Endothelial cell (in vitro differentiated cells): ENCODE data around the gene KRT14. TPM values are rescaled to one million over a fixed set of nuclear protein-coding genes. Genes with fewer than 3 reads are reported as not detected.
"Not testable (repeated sequence)": the region's sequence is repeated elsewhere in the genome, so short reads cannot be mapped to it uniquely, and the experiment has no call there.

Experiments
- DNase-seq: peaks from one replicate; pipeline ENCODE4 v3.0.0; 2021; ENCODE audit warnings: low spot score
- H3K27ac Mint-ChIP-seq: one replicate; pipeline ENCODE4 v1.8.0; 2021; ENCODE audit warnings: mixed read lengths, inconsistent platforms; ENCODE audit not compliant: unreplicated experiment
- H3K27me3 Mint-ChIP-seq: one replicate; pipeline ENCODE4 v1.8.0; 2021; ENCODE audit warnings: mild to moderate bottlenecking, moderate library complexity, mixed read lengths, inconsistent platforms; ENCODE audit not compliant: unreplicated experiment
- H3K36me3 Mint-ChIP-seq: one replicate; pipeline ENCODE4 v1.8.0; 2021; ENCODE audit warnings: mild to moderate bottlenecking, low read depth, mixed read lengths, inconsistent platforms; ENCODE audit not compliant: unreplicated experiment
- H3K4me1 Mint-ChIP-seq: one replicate; pipeline ENCODE4 v1.8.0; 2021; ENCODE audit warnings: mild to moderate bottlenecking, mixed read lengths, inconsistent platforms; ENCODE audit not compliant: unreplicated experiment
- H3K4me3 Mint-ChIP-seq: one replicate; pipeline ENCODE4 v1.8.0; 2021; ENCODE audit warnings: mild to moderate bottlenecking, mixed read lengths, inconsistent platforms; ENCODE audit not compliant: unreplicated experiment
- H3K9me3 Mint-ChIP-seq: one replicate; pipeline ENCODE4 v1.8.0; 2021; ENCODE audit warnings: mixed read lengths, inconsistent platforms; ENCODE audit not compliant: unreplicated experiment
- total RNA-seq: library from RNA; stranded (reverse); fragmentation: NEBNext Ultra II Directional; extraction: Animal tissue kit (Norgen Biotek cat#: 25700); gene quantifications from one replicate; pipeline ENCODE4 v1.2.1, GENCODE V29; 2021; ENCODE audit not compliant: unreplicated experiment
- TF ChIP-seq, protein P1 (sequence below): fragments of 200-600 bp; sonication (generic); IDR thresholded peaks from one replicate; pipeline ENCODE4 v1.5.0; 2021; ENCODE audit warnings: antibody characterized with exemption; ENCODE audit not compliant: unreplicated experiment

The KRT14 gene
- total RNA-seq, 1 donor from 2014 or later = not detected

DNA sequence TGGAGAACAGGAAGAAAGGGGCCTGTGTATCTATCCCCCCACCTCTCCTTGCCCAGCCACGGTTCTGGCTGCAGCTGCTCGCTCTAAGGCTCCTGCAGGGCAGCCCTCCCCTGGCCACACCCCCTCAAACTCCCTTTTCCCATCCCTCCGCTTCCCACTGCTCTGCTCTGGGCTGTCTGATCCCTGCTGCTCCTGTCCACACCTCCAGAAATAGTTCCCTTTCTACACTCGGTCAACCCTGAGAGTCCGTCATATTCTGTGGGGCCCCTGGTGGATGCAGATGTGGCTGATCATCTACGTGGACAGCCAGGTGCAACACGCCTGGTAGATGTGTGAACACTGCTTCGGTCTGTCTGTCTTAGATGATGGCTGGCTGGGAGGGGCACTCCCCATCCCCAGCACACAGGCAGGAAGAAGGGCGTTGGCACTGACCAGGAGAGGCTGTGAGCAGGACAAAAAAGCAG is 39.3 kb downstream of the KRT14 start:
- Mint-ChIP-seq H3K9me3 (no peaks in the 10 kb centered on the region), H3K4me3 (no peak overlapping the region), H3K36me3 (no peaks in the 10 kb centered on the region), H3K4me1 (peaks cover 3% of the 10 kb centered on the region), H3K27me3 (peaks cover 8% of the 10 kb centered on the region), H3K27ac (no peak overlapping the region)
- no peak for DNase-seq
- TF ChIP-seq, protein P1, sequence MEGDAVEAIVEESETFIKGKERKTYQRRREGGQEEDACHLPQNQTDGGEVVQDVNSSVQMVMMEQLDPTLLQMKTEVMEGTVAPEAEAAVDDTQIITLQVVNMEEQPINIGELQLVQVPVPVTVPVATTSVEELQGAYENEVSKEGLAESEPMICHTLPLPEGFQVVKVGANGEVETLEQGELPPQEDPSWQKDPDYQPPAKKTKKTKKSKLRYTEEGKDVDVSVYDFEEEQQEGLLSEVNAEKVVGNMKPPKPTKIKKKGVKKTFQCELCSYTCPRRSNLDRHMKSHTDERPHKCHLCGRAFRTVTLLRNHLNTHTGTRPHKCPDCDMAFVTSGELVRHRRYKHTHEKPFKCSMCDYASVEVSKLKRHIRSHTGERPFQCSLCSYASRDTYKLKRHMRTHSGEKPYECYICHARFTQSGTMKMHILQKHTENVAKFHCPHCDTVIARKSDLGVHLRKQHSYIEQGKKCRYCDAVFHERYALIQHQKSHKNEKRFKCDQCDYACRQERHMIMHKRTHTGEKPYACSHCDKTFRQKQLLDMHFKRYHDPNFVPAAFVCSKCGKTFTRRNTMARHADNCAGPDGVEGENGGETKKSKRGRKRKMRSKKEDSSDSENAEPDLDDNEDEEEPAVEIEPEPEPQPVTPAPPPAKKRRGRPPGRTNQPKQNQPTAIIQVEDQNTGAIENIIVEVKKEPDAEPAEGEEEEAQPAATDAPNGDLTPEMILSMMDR = no peak

DNA sequence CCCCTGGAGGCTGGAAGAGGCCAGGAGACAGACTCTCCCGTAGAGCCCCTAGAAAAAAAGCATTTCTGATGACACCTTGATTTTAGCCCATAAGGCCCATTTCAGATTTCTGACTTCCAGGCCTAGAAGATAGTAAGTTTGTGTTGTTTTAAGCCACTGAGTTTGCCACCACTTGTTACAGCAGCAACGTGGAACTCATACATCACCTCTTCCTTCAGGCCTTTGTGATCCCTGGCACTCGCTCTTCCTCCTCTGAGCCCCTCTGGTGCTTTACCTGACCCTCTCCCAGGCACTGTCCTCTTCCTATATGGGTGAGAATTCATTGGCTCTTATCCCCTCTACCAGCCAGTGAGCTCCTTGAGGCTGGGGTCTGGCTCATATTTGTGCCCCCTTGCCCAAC is 39.9 kb downstream of the KRT14 start:
- Mint-ChIP-seq H3K27ac (no peak overlapping the region), H3K4me1 (peaks cover 3% of the 10 kb centered on the region), H3K27me3 (peaks cover 8% of the 10 kb centered on the region), H3K36me3 (no peaks in the 10 kb centered on the region), H3K4me3 (no peak overlapping the region), H3K9me3 (no peaks in the 10 kb centered on the region)
- TF ChIP-seq, protein P1 = no peak
- DNase-seq = no peak

DNA sequence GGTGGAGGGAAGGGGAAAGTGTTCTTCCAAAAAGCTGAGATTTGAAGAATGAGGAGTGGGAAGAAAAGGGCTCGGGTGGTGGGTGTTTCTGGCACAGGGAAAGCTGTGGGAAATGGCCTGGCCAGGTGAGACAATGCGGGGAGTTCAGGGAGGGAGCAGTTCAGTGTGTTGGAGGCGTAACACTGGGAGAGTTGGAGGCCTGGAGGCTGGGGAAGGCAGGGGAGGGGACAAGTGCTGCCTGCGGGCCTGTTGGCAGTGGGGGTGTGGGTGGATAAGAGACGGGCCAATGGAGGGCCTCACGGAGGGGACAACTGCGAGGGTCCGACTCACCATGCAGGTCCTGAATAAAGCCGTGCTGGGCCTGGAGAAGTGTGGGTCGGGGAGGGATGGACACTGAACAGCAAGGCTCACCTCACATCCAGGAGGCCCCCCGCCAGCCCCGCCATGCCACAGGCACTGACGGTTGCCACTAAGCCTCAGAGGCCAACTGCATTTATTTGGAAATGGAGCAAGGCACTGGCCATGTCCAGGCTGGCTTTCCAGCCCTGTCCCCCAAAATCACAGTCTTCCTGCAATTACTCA is 40.8 kb downstream of the KRT14 start:
- DNase-seq = no peak
- H3K4me1 Mint-ChIP-seq = peaks cover 3% of the 10 kb centered on the region
- H3K36me3 Mint-ChIP-seq = no peaks in the 10 kb centered on the region
- TF ChIP-seq, protein P1 = no peak
- peaks cover 6% of the 10 kb centered on the region for H3K27me3 Mint-ChIP-seq
- no peaks in the 10 kb centered on the region for H3K9me3 Mint-ChIP-seq
- H3K27ac Mint-ChIP-seq = no peak overlapping the region
- H3K4me3 Mint-ChIP-seq = no peak overlapping the region

DNA sequence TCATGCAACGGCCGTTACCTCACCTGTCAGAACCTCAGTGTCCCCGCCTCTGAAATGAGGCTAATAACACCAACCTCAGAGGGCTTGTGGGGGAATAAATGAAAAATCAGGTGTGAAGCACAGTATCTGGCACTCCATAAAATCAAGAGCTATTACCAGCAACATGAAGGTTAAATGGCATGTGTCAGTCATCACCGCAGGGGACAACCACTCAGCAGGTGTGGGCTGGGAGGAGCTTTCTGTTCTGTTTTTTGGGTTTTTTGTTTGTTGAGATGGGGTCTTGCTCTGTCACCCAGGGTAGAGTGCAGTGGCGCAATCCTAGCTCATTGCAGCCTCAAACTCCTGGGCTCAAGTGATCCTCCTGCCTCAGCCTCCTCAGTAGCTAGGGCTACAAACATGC is 41.8 kb downstream of the KRT14 start:
- peaks cover 3% of the 10 kb centered on the region for H3K4me1 Mint-ChIP-seq
- TF ChIP-seq, protein P1 = no peak
- peaks cover 6% of the 10 kb centered on the region for H3K27me3 Mint-ChIP-seq
- H3K4me3 Mint-ChIP-seq = no peak overlapping the region
- H3K9me3 Mint-ChIP-seq = no peaks in the 10 kb centered on the region
- no peak overlapping the region for H3K27ac Mint-ChIP-seq
- no peak for DNase-seq
- H3K36me3 Mint-ChIP-seq = no peaks in the 10 kb centered on the region

DNA sequence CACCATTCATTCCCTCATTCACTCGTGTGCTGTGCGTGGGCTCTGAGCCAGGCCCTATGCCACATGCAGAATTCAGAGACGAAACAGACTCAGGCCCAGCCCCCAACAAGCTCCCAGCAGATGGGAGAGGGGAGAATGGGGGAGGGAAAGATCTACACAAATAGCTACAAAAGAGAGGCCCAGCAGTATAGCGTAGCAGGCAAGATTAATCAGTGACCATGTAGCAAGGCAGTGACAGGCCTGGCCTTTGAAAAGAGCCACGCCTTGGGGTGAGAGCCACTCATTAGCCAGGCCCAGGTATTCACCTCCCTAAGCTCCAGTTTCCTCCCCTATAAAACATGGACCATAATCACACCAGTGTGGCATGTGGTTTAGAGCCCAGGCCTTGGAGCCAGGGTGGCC is 42.2 kb downstream of the KRT14 start:
- Mint-ChIP-seq H3K9me3 (no peaks in the 10 kb centered on the region), H3K27ac (no peak overlapping the region), H3K36me3 (no peaks in the 10 kb centered on the region), H3K4me3 (no peak overlapping the region), H3K4me1 (peaks cover 3% of the 10 kb centered on the region), H3K27me3 (peaks cover 5% of the 10 kb centered on the region)
- TF ChIP-seq, protein P1 = no peak
- DNase-seq = no peak

DNA sequence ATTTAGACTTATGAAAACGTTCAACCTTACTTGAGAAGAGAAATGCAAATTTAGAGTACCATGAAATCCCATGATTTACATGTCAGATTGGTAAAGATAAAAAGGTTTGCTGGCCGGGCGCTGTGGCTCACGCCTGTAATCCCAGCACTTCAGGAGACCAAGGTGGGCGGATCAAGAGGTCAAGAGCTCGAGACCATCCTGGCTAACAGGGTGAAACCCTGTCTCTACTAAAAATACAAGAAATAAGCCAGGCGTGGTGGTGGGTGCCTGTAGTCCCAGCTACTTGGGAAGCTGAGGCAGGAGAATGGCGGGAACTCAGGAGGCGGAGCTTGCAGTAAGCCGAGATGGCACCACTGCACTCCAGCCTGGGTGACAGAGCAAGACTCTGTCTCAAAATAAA is 43.9 kb downstream of the KRT14 start:
- not testable (repeated sequence) for H3K4me1 Mint-ChIP-seq, H3K27me3 Mint-ChIP-seq, H3K4me3 Mint-ChIP-seq, H3K27ac Mint-ChIP-seq, DNase-seq, H3K9me3 Mint-ChIP-seq, H3K36me3 Mint-ChIP-seq
